Neutrophil (primary cell): ENCODE results near the gene PTPRD.
"Not testable (repeated sequence)": the region's sequence is repeated elsewhere in the genome, so short reads cannot be mapped to it uniquely, and the experiment has no call there.

Experiments used
- H3K27ac ChIP-seq: fragments of 200-600 bp; sonication (generic); 2 replicates; pipeline ENCODE4 v1.5.1; 2016; ENCODE audit warnings: mild to moderate bottlenecking, moderate library complexity
- H3K27me3 ChIP-seq: fragments of 200-600 bp; sonication (generic); 2 replicates; pipeline ENCODE4 v1.6.0; 2016; ENCODE audit warnings: mild to moderate bottlenecking
- H3K36me3 ChIP-seq: fragments of 200-600 bp; sonication (generic); 2 replicates; pipeline ENCODE4 v1.5.1; 2017
- H3K4me1 ChIP-seq, 2 experiments: fragments of 200-600 bp in 1 of 2; sonication (generic) in 1 of 2; 1 replicate in 1 of 2; 2 replicates in 1 of 2; pipeline versions ENCODE4 v1.5.1 to v1.6.1; 2013 to 2016; ENCODE audit warnings: low read depth in 1 of 2, low read length in 1 of 2, mild to moderate bottlenecking in 1 of 2, moderate library complexity in 1 of 2; ENCODE audit not compliant: control insufficient read depth in 1 of 2, insufficient read depth in 1 of 2
- H3K4me3 ChIP-seq, 2 experiments: fragments of 200-600 bp in 1 of 2; sonication (generic) in 1 of 2; 1 replicate in 1 of 2; 2 replicates in 1 of 2; pipeline ENCODE4 v1.5.1; 2013 to 2016; ENCODE audit warnings: low read depth in 1 of 2, low read length in 1 of 2, mild to moderate bottlenecking in 1 of 2, moderate library complexity in 1 of 2
- H3K9me3 ChIP-seq: fragments of 200-600 bp; sonication (generic); 2 replicates; pipeline ENCODE4 v1.5.1; 2016
- TF ChIP-seq, protein P1 (sequence below): fragments of 200-600 bp; sonication (generic); IDR thresholded peaks from 2 replicates; pipeline ENCODE4 v1.5.1; 2016; ENCODE audit warnings: antibody characterized with exemption

PTPRD gene

DNA sequence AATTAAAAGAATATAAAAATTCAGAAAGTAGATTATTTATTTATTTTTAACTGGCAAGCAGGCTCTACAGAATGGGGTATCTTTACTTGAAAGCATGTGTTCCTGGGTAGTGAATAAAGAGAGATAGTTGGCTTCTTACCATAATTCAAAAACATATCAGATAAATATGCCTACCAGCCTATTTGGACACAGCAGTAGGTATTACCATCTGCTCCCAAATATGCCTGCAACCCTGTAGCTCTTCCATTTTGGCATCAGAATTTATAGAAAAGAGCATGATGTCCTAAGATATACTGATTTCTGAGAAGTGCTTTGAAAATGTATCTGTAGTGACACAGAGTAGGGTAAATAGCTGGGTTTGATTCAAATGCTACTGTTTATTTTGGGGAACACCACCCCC lies 1512.7 kb downstream of the PTPRD start:
- no peaks in the 10 kb centered on the region for H3K36me3 ChIP-seq
- H3K4me1 ChIP-seq = no peaks in the 10 kb centered on the region
- no peak overlapping the region for H3K27ac ChIP-seq
- no peaks in the 10 kb centered on the region for H3K27me3 ChIP-seq
- no peak overlapping the region for H3K4me3 ChIP-seq
- TF ChIP-seq, protein P1, sequence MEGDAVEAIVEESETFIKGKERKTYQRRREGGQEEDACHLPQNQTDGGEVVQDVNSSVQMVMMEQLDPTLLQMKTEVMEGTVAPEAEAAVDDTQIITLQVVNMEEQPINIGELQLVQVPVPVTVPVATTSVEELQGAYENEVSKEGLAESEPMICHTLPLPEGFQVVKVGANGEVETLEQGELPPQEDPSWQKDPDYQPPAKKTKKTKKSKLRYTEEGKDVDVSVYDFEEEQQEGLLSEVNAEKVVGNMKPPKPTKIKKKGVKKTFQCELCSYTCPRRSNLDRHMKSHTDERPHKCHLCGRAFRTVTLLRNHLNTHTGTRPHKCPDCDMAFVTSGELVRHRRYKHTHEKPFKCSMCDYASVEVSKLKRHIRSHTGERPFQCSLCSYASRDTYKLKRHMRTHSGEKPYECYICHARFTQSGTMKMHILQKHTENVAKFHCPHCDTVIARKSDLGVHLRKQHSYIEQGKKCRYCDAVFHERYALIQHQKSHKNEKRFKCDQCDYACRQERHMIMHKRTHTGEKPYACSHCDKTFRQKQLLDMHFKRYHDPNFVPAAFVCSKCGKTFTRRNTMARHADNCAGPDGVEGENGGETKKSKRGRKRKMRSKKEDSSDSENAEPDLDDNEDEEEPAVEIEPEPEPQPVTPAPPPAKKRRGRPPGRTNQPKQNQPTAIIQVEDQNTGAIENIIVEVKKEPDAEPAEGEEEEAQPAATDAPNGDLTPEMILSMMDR = no peak
- H3K9me3 ChIP-seq = no peaks in the 10 kb centered on the region

GRCh38 chr9:9099646-9100045 lies 1513.2 kb downstream of the PTPRD start:
- Histone ChIP-seq H3K36me3 (no peaks in the 10 kb centered on the region), H3K27me3 (no peaks in the 10 kb centered on the region), H3K27ac (no peak overlapping the region), H3K4me3 (no peak overlapping the region), H3K9me3 (no peaks in the 10 kb centered on the region), H3K4me1 (no peaks in the 10 kb centered on the region)
- TF ChIP-seq, protein P1 = no peak

DNA sequence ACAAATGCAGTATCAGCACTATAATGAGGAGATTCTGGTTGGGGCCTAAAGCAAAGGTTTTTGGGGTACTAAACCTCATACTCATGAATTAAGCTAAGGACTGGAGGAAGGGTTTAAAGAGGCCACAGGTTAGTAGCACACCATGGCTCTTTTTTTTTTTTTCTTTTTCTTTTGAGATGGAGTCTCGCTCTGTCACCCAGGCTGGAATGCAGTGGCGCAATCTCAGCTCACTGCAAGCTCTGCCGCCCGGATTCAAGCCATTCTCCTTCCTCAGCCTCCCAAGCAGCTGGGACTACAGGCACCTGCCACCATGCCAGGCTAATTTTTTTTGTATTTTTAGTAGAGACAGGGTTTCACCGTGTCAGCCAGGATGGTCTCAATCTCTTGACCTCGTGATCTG lies 1515.5 kb downstream of the PTPRD start:
- not testable (repeated sequence) for H3K27ac ChIP-seq, H3K27me3 ChIP-seq, H3K4me3 ChIP-seq, H3K4me1 ChIP-seq, H3K9me3 ChIP-seq, H3K36me3 ChIP-seq

DNA sequence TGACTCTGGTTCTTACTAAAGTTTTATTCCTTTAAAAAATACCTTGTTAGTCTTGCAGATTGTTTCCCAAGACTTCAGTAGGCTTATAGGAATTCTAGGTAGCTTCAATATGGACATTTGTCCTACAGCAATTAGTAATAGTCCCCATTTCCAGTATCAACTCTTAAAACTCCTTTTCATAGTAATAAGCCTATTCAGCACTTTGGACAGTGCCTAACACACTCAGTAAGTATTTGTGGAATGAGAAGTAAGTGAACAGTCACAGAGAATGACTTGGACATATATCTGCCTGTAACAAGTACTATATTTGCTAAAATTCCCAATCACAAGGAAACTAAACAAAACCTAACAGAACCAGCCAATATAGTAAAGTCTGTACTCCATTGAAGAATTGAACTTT lies 1521.4 kb downstream of the PTPRD start:
- TF ChIP-seq, protein P1 = no peak

DNA sequence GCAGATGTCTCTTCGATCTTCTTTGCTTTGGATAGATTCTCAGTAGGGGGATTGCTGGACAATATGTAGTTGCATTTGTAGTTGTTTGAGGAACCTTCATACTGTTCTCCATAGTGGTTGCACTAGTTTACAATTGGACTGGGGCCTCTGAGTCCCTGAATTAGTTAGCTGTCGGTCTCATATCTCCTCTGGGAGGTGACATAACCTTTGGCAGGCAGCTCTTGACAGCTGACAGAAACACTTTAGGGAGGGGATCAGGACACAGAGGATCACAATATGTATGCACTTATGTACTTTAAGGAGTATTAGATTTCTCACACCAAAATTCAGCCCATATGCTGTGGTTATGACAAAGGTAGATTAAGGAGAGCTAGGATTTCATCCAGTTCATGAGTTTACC lies 1533.3 kb downstream of the PTPRD start:
- Histone ChIP-seq H3K27me3 (no peaks in the 10 kb centered on the region), H3K4me3 (no peak overlapping the region), H3K4me1 (no peaks in the 10 kb centered on the region), H3K9me3 (no peaks in the 10 kb centered on the region), H3K36me3 (no peaks in the 10 kb centered on the region), H3K27ac (no peak overlapping the region)
- TF ChIP-seq, protein P1 = no peak

More for the DNA sequence above, 1521.4 kb downstream of the PTPRD start:
- H3K9me3 ChIP-seq = no peaks in the 10 kb centered on the region
- no peak overlapping the region for H3K27ac ChIP-seq
- H3K4me1 ChIP-seq = no peaks in the 10 kb centered on the region
- no peaks in the 10 kb centered on the region for H3K27me3 ChIP-seq
- no peaks in the 10 kb centered on the region for H3K36me3 ChIP-seq
- H3K4me3 ChIP-seq = no peak overlapping the region

DNA sequence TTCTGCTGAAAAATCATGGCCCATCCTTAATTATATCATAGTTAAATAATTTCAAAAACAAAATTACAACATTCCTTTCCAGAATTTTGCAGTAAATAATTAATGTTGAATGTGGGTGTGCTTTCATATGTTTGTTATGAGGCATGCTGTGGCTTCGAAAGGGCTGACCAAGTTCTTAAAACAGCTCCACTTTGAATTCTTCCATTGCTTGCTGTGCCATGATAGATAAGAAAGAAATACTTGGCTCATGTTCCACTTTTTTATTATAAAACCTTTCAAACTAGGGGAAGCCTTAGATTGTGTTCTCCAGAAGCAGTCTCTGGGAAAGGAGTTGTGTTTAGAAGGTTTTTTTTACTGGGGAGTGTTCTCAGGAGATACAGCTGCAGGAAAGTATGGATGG lies 1534.5 kb downstream of the PTPRD start:
- TF ChIP-seq, protein P1 = no peak
- no peak overlapping the region for H3K4me3 ChIP-seq
- H3K27ac ChIP-seq = no peak overlapping the region
- no peaks in the 10 kb centered on the region for H3K27me3 ChIP-seq
- no peaks in the 10 kb centered on the region for H3K36me3 ChIP-seq
- H3K9me3 ChIP-seq = no peaks in the 10 kb centered on the region
- H3K4me1 ChIP-seq = no peaks in the 10 kb centered on the region
